ENCODE results near the gene TACC2.
"Not testable (repeated sequence)": the region's sequence is repeated elsewhere in the genome, so short reads cannot be mapped to it uniquely, and the experiment has no call there.

DNA sequence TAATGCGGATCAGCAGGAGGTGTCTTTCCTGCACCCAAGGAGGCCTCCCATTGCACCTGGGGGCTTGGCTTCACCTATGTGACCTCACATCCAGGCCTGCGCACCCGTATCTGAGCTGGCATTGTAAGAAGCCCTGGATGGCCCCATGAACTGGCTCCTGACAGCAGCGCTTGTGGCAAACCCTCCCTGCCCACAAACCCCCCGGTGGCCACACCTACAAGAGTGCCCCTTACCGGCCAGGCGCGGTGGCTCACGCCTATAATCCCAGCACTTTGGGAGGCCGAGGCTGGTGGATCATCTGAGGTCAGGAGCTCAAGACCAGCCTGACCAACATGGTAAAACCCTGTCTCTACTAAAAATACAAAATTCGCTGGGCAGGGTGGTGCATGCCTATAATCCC lies 107.2 kb downstream of the TACC2 start:
- TF ChIP-seq EZH2 (IDR thresholded peaks at IDR 0.05; ENCODE audit: insufficient read depth, low read length); CTCF (IDR thresholded peaks at IDR 0.05; ENCODE audit: insufficient read depth, low read depth, low read length): not testable (repeated sequence)

All from astrocyte (in vitro differentiated cells and primary cell).